AG04449 (cell line): Measurements from ENCODE around the gene DCP1A.

Experiments
- CTCF ChIA-PET: fragments of 350-600 bp; formaldehyde crosslinking; extraction: SDS; loops from one replicate; lab custom pipeline; 2021; ENCODE audit warnings: antibody characterized with exemption; lab: Yijun Ruan, JAX
- POLR2A ChIA-PET: fragments of 400-600, 350-600 bp; formaldehyde crosslinking; extraction: SDS; loops from one replicate; lab custom pipeline; 2020; ENCODE audit warnings: antibody characterized with exemption, inconsistent platforms; lab: Yijun Ruan, JAX
- DNase-seq: peaks from one replicate; pipeline ENCODE4 v3.0.0-alpha.2; 2010; ENCODE audit warnings: low read depth, low spot score
- H3K4me3 ChIP-seq: 2 replicates; pipeline ENCODE4 v1.5.1; 2011; ENCODE audit warnings: low read depth, mild to moderate bottlenecking, control low read depth, low read length
- TF ChIP-seq, protein P1 (sequence below): IDR thresholded peaks from one replicate; pipeline ENCODE4 v1.5.1; 2011; ENCODE audit warnings: mild to moderate bottlenecking, moderate library complexity, low read length, control low read depth, inconsistent platforms; ENCODE audit not compliant: insufficient read depth; ENCODE audit errors: missing control alignments

Gene DCP1A

GRCh38 chr3:53235545-53235944 lies 111.8 kb downstream of the DCP1A start:
- ChIA-PET CTCF (interaction anchor here (0.8 to 11.4 kb wide), 3 partner anchors 8 to 121 kb away, joined by 4 to 141 read pairs (median 8); no protein-coding TSS in a partner anchor), POLR2A (interaction anchor here (1.3 kb wide), 1 partner anchor 20 kb away, joined by 5 read pairs; the partner anchor contains the start of gene TKT)
- DNase-seq: no peak
- H3K4me3 ChIP-seq: no peak overlapping the region
- TF ChIP-seq, protein P1, sequence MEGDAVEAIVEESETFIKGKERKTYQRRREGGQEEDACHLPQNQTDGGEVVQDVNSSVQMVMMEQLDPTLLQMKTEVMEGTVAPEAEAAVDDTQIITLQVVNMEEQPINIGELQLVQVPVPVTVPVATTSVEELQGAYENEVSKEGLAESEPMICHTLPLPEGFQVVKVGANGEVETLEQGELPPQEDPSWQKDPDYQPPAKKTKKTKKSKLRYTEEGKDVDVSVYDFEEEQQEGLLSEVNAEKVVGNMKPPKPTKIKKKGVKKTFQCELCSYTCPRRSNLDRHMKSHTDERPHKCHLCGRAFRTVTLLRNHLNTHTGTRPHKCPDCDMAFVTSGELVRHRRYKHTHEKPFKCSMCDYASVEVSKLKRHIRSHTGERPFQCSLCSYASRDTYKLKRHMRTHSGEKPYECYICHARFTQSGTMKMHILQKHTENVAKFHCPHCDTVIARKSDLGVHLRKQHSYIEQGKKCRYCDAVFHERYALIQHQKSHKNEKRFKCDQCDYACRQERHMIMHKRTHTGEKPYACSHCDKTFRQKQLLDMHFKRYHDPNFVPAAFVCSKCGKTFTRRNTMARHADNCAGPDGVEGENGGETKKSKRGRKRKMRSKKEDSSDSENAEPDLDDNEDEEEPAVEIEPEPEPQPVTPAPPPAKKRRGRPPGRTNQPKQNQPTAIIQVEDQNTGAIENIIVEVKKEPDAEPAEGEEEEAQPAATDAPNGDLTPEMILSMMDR: no peak

- TF ChIP-seq, protein P1: no peak
- H3K4me3 ChIP-seq: no peak overlapping the region
- no peak for DNase-seq
- CTCF ChIA-PET: interaction anchor here (2.1 to 11.4 kb wide), 2 partner anchors 14 to 120 kb away, joined by 8 to 141 read pairs; no protein-coding TSS in a partner anchor
- POLR2A ChIA-PET: interaction anchor here (1.3 kb wide), 1 partner anchor 21 kb away, joined by 5 read pairs; the partner anchor contains the start of gene TKT
Measured at GRCh38 chr3:53234841-53235232, 112.5 kb downstream of the DCP1A start.

DNA sequence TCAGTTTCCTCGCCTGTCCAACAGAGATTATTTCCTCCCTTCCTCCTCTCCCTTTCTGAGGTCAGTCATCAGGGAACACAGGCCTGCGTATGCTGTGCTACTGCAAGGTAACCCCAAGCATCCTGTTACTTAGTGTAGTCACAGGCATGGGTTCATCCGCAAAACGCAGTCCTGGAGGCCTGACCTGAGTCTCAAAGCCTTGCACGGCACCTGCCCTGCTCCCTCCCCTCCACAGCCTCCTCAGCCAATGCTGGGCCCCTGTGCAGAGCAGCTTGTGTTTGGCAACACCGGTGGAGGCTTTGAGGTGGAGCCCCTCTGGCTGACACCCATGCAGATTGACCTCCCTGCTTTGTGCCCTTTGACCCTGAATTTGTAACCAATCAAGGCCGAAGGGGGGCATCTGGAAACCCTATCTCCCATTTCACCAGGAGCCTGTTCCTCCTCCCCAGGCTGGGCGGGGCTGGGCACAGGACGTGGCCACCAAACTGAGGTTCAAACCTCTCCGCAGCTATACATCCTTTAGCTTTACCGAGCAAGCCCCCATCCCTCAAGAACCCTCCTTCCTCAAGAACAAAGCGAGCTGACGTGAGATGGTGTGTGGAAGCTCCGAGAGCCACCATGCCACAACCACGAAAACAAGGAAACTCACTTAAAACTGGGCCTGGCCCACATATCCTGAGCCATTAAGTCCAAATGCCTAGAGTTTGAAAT lies 113.1 kb downstream of the DCP1A start:
- ChIA-PET CTCF (interaction anchor here (1.3 to 11.4 kb wide), 4 partner anchors 14 to 120 kb away, joined by 3 to 141 read pairs (median 6); no protein-coding TSS in a partner anchor), POLR2A (no interaction called here)
- TF ChIP-seq, protein P1: no peak
- DNase-seq: no peak
- H3K4me3 ChIP-seq: no peak overlapping the region
